ENCODE results near the gene PPID. TPM values are rescaled to one million over a fixed set of nuclear protein-coding genes. Genes with fewer than 3 reads are reported as not detected.
A peak's percentile ranks its signal among the peaks of the same experiment; 100 is the strongest.

The PPID gene
- total RNA-seq, 1 donor from 2014 or later, result 40.8 TPM

DNA sequence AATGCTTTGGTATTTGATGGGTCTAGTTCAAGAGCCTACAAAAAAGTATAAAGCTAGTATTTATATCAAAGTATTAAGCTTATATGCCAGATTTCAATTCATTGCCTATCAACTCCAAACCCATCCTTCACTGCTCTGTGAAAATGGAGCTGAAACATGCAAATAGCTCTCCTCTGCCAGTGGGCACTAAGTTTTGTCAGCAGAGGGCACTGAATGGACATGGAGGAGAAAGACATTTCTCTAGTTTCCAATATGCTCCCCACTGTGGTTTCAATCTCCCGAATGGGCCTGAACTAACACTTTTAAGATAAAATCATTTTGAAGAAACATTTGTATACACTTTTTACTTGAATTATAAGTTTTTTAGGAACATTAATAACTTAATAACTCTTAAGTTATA, 12.4 kb downstream of the PPID start:
- no peak for DNase-seq (ENCODE audit: low read depth)
- Histone ChIP-seq H3K27me3 (ENCODE audit: control insufficient read depth, insufficient read depth, low read length) (no peaks in the 10 kb centered on the region), H3K36me3 (ENCODE audit: control insufficient read depth, insufficient read depth, low read length) (no peaks in the 10 kb centered on the region), H3K4me3 (ENCODE audit: low read depth, low read length) (no peak overlapping the region)
- TF ChIP-seq, protein P1, sequence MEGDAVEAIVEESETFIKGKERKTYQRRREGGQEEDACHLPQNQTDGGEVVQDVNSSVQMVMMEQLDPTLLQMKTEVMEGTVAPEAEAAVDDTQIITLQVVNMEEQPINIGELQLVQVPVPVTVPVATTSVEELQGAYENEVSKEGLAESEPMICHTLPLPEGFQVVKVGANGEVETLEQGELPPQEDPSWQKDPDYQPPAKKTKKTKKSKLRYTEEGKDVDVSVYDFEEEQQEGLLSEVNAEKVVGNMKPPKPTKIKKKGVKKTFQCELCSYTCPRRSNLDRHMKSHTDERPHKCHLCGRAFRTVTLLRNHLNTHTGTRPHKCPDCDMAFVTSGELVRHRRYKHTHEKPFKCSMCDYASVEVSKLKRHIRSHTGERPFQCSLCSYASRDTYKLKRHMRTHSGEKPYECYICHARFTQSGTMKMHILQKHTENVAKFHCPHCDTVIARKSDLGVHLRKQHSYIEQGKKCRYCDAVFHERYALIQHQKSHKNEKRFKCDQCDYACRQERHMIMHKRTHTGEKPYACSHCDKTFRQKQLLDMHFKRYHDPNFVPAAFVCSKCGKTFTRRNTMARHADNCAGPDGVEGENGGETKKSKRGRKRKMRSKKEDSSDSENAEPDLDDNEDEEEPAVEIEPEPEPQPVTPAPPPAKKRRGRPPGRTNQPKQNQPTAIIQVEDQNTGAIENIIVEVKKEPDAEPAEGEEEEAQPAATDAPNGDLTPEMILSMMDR (IDR thresholded peaks at IDR 0.05; ENCODE audit: insufficient read depth, low read length, poor library complexity, severe bottlenecking), result peak; percentile 22

DNA sequence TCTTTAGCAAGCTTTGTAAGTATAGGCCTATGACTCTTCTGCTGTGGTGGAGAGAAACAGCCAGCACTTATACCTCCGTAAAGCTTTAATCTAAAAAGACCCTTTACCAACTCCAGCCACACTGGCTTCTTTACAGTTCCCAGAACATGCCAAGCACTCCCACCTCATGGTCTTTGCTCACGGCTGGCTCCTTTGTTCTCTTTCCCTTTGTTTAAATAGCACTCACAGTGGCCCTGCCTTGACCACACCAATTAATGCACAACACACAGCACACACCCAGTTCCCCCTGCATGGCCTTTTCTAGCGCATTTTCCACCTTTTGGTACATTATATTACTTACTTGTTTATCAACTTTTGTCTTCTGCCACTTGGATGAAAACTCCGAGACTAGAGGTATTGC, 18.9 kb downstream of the PPID start:
- Histone ChIP-seq H3K4me3 (ENCODE audit: low read depth, low read length) (no peak overlapping the region), H3K27me3 (ENCODE audit: control insufficient read depth, insufficient read depth, low read length) (no peaks in the 10 kb centered on the region), H3K36me3 (ENCODE audit: control insufficient read depth, insufficient read depth, low read length) (no peaks in the 10 kb centered on the region)
- TF ChIP-seq, protein P1 (IDR thresholded peaks at IDR 0.05; ENCODE audit: insufficient read depth, low read length, poor library complexity, severe bottlenecking), result no peak
- DNase-seq (ENCODE audit: low read depth), result no peak

DNA sequence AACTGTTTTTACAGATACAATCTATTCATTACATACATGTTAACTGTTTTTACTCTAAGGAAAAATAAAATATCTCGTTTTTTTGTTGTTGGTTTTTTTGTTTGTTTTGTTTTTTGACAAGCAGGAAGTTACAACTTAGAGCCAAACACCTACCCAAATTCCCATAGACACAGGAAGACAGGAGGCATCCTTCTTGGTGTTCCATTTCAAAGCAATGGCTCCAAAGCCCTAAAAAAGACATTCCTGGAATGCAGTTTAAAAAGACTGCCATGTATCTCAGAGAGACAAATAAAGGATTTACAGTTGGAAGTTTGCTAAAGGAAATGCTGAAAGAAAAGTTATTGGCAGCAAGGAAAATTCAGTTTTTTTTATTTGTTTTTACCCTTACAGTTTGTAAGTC, 34.4 kb downstream of the PPID start:
- TF ChIP-seq, protein P1 (IDR thresholded peaks at IDR 0.05; ENCODE audit: insufficient read depth, low read length, poor library complexity, severe bottlenecking), result no peak
- no peak for DNase-seq (ENCODE audit: low read depth)
- Histone ChIP-seq H3K4me3 (ENCODE audit: low read depth, low read length) (no peak overlapping the region), H3K27me3 (ENCODE audit: control insufficient read depth, insufficient read depth, low read length) (no peaks in the 10 kb centered on the region), H3K36me3 (ENCODE audit: control insufficient read depth, insufficient read depth, low read length) (no peaks in the 10 kb centered on the region)

DNA sequence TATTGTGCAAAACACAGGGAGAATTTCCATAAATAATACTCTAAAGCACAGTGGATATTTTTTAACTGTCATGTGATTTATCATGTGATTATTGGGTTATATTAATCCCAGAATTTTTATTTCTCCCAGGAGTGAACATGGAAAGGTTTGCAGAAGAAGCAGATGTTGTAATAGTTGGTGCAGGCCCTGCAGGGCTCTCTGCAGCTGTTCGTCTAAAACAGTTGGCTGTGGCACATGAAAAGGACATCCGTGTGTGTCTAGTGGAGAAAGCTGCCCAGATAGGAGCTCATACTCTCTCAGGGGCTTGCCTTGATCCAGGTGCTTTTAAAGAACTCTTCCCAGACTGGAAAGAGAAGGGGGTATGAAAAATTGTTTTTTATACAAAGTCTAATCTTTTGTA, 41.1 kb downstream of the PPID start:
- H3K27me3 ChIP-seq (ENCODE audit: control insufficient read depth, insufficient read depth, low read length), result no peaks in the 10 kb centered on the region
- no peak for DNase-seq (ENCODE audit: low read depth)
- no peak overlapping the region for H3K4me3 ChIP-seq (ENCODE audit: low read depth, low read length)
- no peaks in the 10 kb centered on the region for H3K36me3 ChIP-seq (ENCODE audit: control insufficient read depth, insufficient read depth, low read length)
- TF ChIP-seq, protein P1 (IDR thresholded peaks at IDR 0.05; ENCODE audit: insufficient read depth, low read length, poor library complexity, severe bottlenecking), result no peak

DNA sequence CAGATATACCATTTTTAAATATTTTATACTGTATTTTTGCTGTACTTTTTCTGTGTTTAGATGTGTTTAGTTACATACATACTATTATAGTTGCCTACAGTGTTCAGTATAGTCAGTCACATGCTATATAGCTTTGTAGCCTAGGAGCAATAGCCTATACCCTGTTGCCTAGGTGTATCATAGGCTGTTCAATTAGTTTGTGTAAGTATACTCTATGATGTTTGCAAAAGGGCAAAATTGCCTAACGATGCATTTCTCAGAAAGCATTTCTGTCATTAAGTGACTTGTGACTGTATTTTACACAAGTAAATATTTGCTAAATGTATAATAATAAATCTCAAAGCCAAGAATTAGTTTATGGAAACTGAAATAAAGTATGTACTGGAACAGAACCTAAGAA, 41.6 kb downstream of the PPID start:
- no peaks in the 10 kb centered on the region for H3K36me3 ChIP-seq (ENCODE audit: control insufficient read depth, insufficient read depth, low read length)

DNA sequence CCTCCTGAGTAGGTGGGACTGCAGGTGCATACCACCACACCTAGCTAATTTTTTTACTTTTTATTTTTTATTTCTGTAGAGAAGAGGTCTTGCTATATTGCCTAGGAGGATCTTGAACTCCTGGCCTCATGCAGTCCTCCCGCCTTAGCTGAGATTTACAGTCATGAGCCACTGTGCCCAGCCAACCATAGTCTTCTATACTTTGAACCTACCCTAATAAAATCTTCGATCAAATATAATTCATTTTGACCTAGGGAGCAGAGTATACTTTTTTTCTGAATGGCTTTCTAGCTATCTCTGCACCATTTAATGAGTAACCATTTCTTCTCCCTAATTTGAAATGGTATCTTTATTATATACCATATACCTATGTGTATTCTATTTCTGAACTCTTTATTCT, 44.4 kb downstream of the PPID start:
- TF ChIP-seq, protein P1 (IDR thresholded peaks at IDR 0.05; ENCODE audit: insufficient read depth, low read length, poor library complexity, severe bottlenecking), result no peak
- Histone ChIP-seq H3K27me3 (ENCODE audit: control insufficient read depth, insufficient read depth, low read length) (no peaks in the 10 kb centered on the region), H3K4me3 (ENCODE audit: low read depth, low read length) (no peak overlapping the region), H3K36me3 (ENCODE audit: control insufficient read depth, insufficient read depth, low read length) (no peaks in the 10 kb centered on the region)
- no peak for DNase-seq (ENCODE audit: low read depth)

More for the DNA sequence above, 41.6 kb downstream of the PPID start:
- TF ChIP-seq, protein P1 (IDR thresholded peaks at IDR 0.05; ENCODE audit: insufficient read depth, low read length, poor library complexity, severe bottlenecking), result no peak
- DNase-seq (ENCODE audit: low read depth), result no peak
- Histone ChIP-seq H3K4me3 (ENCODE audit: low read depth, low read length) (no peak overlapping the region), H3K27me3 (ENCODE audit: control insufficient read depth, insufficient read depth, low read length) (no peaks in the 10 kb centered on the region)
